Spinal cord (tissue), 10 donors: ENCODE results near the gene DMXL1. TPM values are rescaled to one million over a fixed set of nuclear protein-coding genes. Genes with fewer than 3 reads are reported as not detected.
"Not testable (repeated sequence)": the region's sequence is repeated elsewhere in the genome, so short reads cannot be mapped to it uniquely, and the experiment has no call there.

ENCODE experiments used
- DNase-seq, 6 donors: peaks; one replicate each; pipeline versions ENCODE4 v3.0.0 to v3.0.0-alpha.2; 2013 to 2015; ENCODE audit warnings: low spot score in 6 of 6, low read depth in 4 of 6
- H3K27ac ChIP-seq: one replicate; pipeline ENCODE4 v1.5.1; 2013; ENCODE audit warnings: low read depth, low read length, control low read depth
- H3K27me3 ChIP-seq: one replicate; pipeline ENCODE4 v1.6.1; 2013; ENCODE audit warnings: low read length; ENCODE audit not compliant: control insufficient read depth, insufficient read depth
- H3K36me3 ChIP-seq: one replicate; pipeline ENCODE4 v1.6.1; 2013; ENCODE audit warnings: low read length; ENCODE audit not compliant: control insufficient read depth, insufficient read depth
- H3K4me1 ChIP-seq: one replicate; pipeline ENCODE4 v1.6.1; 2013; ENCODE audit warnings: low read length; ENCODE audit not compliant: control insufficient read depth, insufficient read depth
- H3K4me3 ChIP-seq: one replicate; pipeline ENCODE4 v1.5.1; 2013; ENCODE audit warnings: low read depth, low read length, control low read depth
- H3K9me3 ChIP-seq: one replicate; pipeline ENCODE4 v1.6.1; 2013; ENCODE audit warnings: low read length; ENCODE audit not compliant: control insufficient read depth, insufficient read depth
- WGBS: methylation state at CpG from one replicate; pipeline ENCODE4 v1.1.5; 2013; ENCODE audit warnings: missing lambda C conversion rate; ENCODE audit not compliant: insufficient coverage; 5-methylcytosine and 5-hydroxymethylcytosine counted together
- polyA plus RNA-seq, 2 donors: library from polyadenylated mRNA; unstranded; fragments of 120-200 nt; gene quantifications; one replicate each; pipeline ENCODE4 v1.2.1, GENCODE V29; 2013; ENCODE audit not compliant: insufficient read length in 2 of 2
- total RNA-seq, 2 donors: library from RNA; depleted of rRNA in 1 of 2; stranded (reverse); fragments of 120-200 nt in 1 of 2; fragments of >200 nt in 1 of 2; gene quantifications; one replicate each; pipeline versions ENCODE4 v1.2.3 to v1.2.4, GENCODE V29; 2013 to 2014
- donor health status: healthy.

The DMXL1 gene
- total and polyA plus RNA-seq, 4 donors = 34.2 to 136 (median 48.4) TPM

DNA sequence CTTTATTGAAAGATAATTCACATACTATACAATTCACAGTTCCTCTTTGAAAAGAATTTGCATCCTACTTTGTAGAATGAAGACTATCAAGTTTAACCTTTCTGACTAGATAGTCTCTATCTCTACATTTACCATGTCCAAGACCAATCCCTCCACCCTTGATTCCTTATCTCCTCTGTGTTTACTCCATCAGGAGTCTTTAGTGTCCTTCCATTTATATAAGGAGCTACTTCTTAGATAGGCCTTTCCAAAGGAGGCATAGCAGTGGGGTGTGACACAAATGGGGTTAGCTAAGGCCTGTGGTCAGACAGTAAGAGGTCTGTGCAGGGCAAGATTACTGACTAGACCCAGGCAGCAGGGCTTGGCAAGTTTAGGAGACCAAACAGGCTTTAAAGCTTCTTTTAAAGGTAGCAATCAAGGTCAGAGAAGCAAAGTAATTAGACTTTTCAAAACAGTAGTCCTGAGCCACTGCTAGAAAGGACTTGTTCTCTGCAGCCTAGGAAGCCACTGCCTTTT is 11.1 kb upstream of the DMXL1 start:
- Histone ChIP-seq H3K27me3 (no peaks in the 10 kb centered on the region), H3K9me3 (no peaks in the 10 kb centered on the region), H3K4me1 (no peaks in the 10 kb centered on the region), H3K4me3 (no peak overlapping the region), H3K36me3 (no peaks in the 10 kb centered on the region), H3K27ac (no peak overlapping the region)
- DNase-seq = no peak

- no peaks in the 10 kb centered on the region for H3K9me3 ChIP-seq
- no CpG with 5 or more reads among the region's 5 CpGs for WGBS
Observed at GRCh38 chr5:119063579-119064379, 7.1 kb upstream of the DMXL1 start.

DNA sequence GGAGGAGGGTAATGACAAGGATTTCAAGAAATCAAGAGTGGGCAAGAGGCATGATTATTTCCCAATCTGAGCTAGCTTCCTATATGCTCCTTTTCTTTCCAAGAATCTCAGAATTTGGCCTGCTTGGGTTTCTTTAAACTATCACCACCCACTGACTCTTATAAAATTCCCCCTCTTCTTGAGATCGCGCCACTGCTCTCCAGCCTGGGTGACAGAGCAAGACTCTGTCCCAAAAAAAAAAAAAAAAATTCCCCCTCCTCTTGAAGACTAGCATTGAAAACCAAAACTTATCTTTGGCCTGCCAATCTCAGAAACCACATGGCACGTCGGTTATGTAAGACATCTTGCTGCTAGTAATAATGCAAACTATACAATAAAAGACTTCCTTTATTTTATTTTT is 3.4 kb upstream of the DMXL1 start:
- no peaks in the 10 kb centered on the region for H3K36me3 ChIP-seq

More at GRCh38 chr5:119063579-119064379, 7.1 kb upstream of the DMXL1 start:
- Histone ChIP-seq H3K36me3 (no peaks in the 10 kb centered on the region), H3K4me1 (no peaks in the 10 kb centered on the region), H3K4me3 (no peak overlapping the region), H3K27ac (no peak overlapping the region), H3K27me3 (no peaks in the 10 kb centered on the region)
- DNase-seq = no peak

DNA sequence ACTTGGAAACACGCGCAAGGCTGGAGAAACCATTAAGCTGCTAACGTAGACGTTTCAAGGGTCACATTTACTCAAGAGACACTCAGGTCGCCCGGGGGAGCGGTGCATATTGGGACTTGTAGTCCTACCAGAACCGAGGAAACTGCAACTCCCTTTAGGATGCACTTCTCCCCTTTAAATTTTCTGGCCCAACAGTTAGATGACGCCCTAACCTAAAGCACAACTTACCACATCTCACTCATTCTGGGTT is 384 bp upstream of the DMXL1 start:
- Histone ChIP-seq H3K27me3 (no peaks in the 10 kb centered on the region), H3K36me3 (no peaks in the 10 kb centered on the region), H3K4me1 (peaks cover 13% of the 10 kb centered on the region), H3K4me3 (peak overlapping the region; percentile 92), H3K9me3 (no peaks in the 10 kb centered on the region), H3K27ac (peak overlapping the region; percentile 93)
- no peak for DNase-seq
- WGBS = 0% methylated on average over 9 of the region's 9 CpGs

More for the DNA sequence above, 3.4 kb upstream of the DMXL1 start:
- Histone ChIP-seq H3K27ac (no peak overlapping the region), H3K27me3 (no peaks in the 10 kb centered on the region), H3K4me1 (peaks cover 5% of the 10 kb centered on the region), H3K9me3 (no peaks in the 10 kb centered on the region), H3K4me3 (no peak overlapping the region)
- DNase-seq = no peak
- WGBS = 100% methylated on average over 2 of the region's 4 CpGs

GRCh38 chr5:119071561-119071995 is 691 bp downstream of the DMXL1 start:
- WGBS = 0% methylated on average over 16 of the region's 22 CpGs
- Histone ChIP-seq H3K9me3 (no peaks in the 10 kb centered on the region), H3K27me3 (no peaks in the 10 kb centered on the region), H3K27ac (peak overlapping the region; percentile 93), H3K4me1 (peaks cover 13% of the 10 kb centered on the region), H3K4me3 (peak overlapping the region; percentile 92), H3K36me3 (no peaks in the 10 kb centered on the region)
- DNase-seq = peak in 2 of 6 donors; percentile 15 to 47

DNA sequence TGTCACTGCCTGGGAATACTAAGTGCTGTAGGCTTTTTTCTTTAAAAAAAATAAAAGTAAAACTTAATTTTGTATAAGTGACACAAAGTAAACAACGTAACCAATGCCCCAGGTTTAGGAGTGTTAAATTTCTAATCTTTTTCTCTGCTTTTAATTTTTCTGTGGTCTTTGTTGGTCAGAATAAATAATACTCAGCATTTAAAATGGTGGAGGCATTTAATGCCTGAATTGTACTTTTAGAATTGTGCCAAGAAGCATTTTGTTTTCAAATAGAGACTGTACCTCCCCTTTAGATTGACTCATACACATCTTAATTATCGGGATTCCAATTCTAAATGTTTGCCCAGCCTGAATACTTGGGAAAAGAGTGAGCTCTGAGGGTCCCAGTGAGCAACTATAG is 1.6 kb downstream of the DMXL1 start:
- H3K4me1 ChIP-seq = peaks cover 13% of the 10 kb centered on the region
- no peaks in the 10 kb centered on the region for H3K27me3 ChIP-seq
- WGBS = no CpG with 5 or more reads among the region's 2 CpGs
- no peak overlapping the region for H3K27ac ChIP-seq
- H3K4me3 ChIP-seq = no peak overlapping the region
- no peaks in the 10 kb centered on the region for H3K36me3 ChIP-seq
- DNase-seq = no peak
- H3K9me3 ChIP-seq = no peaks in the 10 kb centered on the region

- H3K4me1 ChIP-seq = peaks cover 13% of the 10 kb centered on the region
- H3K27me3 ChIP-seq, H3K36me3 ChIP-seq, DNase-seq, H3K9me3 ChIP-seq, H3K4me3 ChIP-seq, H3K27ac ChIP-seq: not testable (repeated sequence)
- 100% methylated on average over 3 of the region's 9 CpGs for WGBS
Observed at GRCh38 chr5:119073746-119074337, 3.0 kb downstream of the DMXL1 start.

DNA sequence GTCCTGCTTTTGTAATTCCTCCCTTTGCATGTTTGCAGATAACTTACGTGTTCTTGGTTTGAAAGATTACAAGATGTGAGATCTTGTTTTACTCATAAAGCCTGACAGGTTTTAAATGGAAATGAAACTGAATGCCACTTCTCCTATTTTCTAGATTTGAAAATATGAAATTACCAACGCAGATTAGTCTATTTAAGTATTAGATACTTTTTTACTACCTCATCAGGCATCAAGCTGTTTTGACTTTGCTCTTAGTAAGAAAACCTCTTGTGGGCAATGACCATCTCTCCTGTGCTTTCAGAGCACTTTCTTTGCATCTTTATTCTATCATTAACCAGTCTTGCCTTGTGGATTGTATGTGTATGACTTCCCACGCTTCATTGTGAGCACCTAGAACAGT is 3.5 kb downstream of the DMXL1 start:
- DNase-seq = no peak
- H3K4me1 ChIP-seq = peaks cover 13% of the 10 kb centered on the region
- no peaks in the 10 kb centered on the region for H3K27me3 ChIP-seq
- no CpG with 5 or more reads among the region's 3 CpGs for whole genome bisulfite sequencing
- H3K36me3 ChIP-seq = no peaks in the 10 kb centered on the region
- H3K4me3 ChIP-seq = no peak overlapping the region
- no peaks in the 10 kb centered on the region for H3K9me3 ChIP-seq
- no peak overlapping the region for H3K27ac ChIP-seq

- DNase-seq, H3K36me3 ChIP-seq, H3K27ac ChIP-seq, H3K4me1 ChIP-seq, H3K9me3 ChIP-seq, H3K27me3 ChIP-seq, H3K4me3 ChIP-seq: not testable (repeated sequence)
- WGBS = 95% methylated on average over 4 of the region's 12 CpGs
Observed at GRCh38 chr5:119075269-119075668, 4.4 kb downstream of the DMXL1 start.

- H3K9me3 ChIP-seq = no peaks in the 10 kb centered on the region
- no peaks in the 10 kb centered on the region for H3K27me3 ChIP-seq
- H3K4me1 ChIP-seq = peaks cover 8% of the 10 kb centered on the region
- no peak for DNase-seq
- H3K4me3 ChIP-seq = no peak overlapping the region
- H3K27ac ChIP-seq = no peak overlapping the region
- WGBS = 33% methylated on average over 1 of the region's 1 CpG
- no peaks in the 10 kb centered on the region for H3K36me3 ChIP-seq
Observed at GRCh38 chr5:119076080-119076479, 5.2 kb downstream of the DMXL1 start.
